HEK293T (cell line): ENCODE data around the gene RBFOX2.

ENCODE experiments used
- ELF4 ChIP-seq: fragments of 450-650 bp; IDR thresholded peaks from 2 replicates; pipeline ENCODE4 v1.6.1; 2017; ENCODE audit warnings: antibody characterized with exemption
- FOXA1 ChIP-seq: fragments of 450-650 bp; IDR thresholded peaks from 2 replicates; pipeline ENCODE4 v1.6.1; 2016; ENCODE audit warnings: mild to moderate bottlenecking
- FOXK2 ChIP-seq: fragments of 450-650 bp; IDR thresholded peaks from 2 replicates; pipeline ENCODE4 v1.6.1; 2016; ENCODE audit warnings: mild to moderate bottlenecking
- FOXM1 ChIP-seq: fragments of 450-650 bp; IDR thresholded peaks from 2 replicates; pipeline ENCODE4 v1.6.1; 2017; ENCODE audit warnings: mild to moderate bottlenecking, borderline replicate concordance
- SP1 ChIP-seq: fragments of 450-650 bp; IDR thresholded peaks from 2 replicates; pipeline ENCODE4 v1.6.1; 2017
- SUZ12 ChIP-seq: fragments of 450-650 bp; IDR thresholded peaks from 2 replicates; pipeline ENCODE4 v1.6.1; 2016; ENCODE audit warnings: mild to moderate bottlenecking
- TARDBP ChIP-seq: fragments of 450-650 bp; IDR thresholded peaks from 2 replicates; pipeline ENCODE4 v1.6.1; 2016
- ZNF384 ChIP-seq: fragments of 450-650 bp; IDR thresholded peaks from 2 replicates; pipeline ENCODE4 v1.6.1; 2016

DNA sequence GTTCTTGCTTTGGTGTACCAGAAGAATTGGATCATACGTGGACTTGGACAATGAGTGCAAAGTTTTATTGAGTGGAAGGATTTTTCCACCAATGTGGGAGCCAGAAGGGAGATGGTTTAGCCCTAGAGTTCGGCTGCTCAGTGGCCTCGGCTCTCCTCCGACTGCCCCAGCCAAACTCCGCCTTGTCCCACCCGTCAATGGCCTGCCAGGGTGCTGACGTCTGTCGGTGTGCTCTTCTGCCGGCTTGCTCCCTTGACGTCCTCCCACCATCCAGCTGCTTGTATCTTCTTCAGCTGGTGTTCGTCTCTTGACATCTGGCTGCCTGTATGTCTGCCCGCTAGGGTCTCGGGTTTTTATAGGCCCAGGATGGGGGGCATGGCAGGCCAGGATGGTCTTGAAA, 156.2 kb downstream of the RBFOX2 start:
- TF ChIP-seq TARDBP (no peak), ELF4 (no peak), FOXM1 (no peak), FOXA1 (no peak), FOXK2 (no peak), SUZ12 (no peak), SP1 (no peak), ZNF384 (no peak)
